ENCODE data around the gene MIOX.

DNA sequence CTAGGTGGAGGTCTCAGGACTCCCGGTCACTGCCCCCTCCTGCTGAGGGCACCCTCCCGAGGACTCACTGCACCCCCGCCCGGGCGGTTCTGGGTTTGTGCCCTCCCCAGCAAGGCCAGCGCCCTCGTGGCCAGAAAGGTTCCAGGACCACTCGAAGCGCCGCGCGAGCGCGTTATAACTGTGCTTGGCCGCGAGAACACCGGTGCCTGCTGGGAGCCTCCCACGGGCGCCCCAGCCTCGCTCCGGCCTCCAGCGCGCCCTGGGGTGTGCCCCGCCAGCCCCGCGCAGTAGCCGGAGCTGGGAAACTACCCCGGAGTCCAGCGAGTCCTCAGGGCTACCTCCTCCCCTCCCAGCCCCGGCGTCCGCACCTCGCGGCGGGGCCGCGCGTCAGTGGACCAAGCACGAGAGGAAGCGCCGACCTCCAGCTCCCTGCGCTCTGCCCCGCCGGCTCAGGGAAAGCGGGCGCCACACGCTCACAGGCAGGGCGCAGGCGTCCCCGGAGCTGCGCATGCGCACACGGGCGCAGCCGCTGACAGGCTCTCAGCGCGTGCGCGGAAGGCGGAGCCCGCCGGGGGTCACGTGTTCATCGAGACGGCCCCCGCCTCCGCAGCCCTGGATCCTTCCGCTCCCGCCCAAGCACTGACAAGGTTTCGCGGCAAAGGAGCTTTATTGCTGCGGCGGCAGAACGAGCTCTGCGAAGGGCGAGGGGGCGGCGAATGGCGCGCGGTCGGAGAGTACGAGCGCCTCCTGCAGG is 38.6 kb downstream of the MIOX start, which contains the start of gene SCO2:
- TF ChIP-seq POLR2A (IDR thresholded peaks at IDR 0.05; ENCODE audit: low read length) = peak; percentile 84
- TF ChIP-seq GATA1 (IDR thresholded peaks at IDR 0.05; ENCODE audit: low read depth, low read length) = no peak

Data from erythroblast (primary cell).